ENCODE results near the gene NOLC1.

DNA sequence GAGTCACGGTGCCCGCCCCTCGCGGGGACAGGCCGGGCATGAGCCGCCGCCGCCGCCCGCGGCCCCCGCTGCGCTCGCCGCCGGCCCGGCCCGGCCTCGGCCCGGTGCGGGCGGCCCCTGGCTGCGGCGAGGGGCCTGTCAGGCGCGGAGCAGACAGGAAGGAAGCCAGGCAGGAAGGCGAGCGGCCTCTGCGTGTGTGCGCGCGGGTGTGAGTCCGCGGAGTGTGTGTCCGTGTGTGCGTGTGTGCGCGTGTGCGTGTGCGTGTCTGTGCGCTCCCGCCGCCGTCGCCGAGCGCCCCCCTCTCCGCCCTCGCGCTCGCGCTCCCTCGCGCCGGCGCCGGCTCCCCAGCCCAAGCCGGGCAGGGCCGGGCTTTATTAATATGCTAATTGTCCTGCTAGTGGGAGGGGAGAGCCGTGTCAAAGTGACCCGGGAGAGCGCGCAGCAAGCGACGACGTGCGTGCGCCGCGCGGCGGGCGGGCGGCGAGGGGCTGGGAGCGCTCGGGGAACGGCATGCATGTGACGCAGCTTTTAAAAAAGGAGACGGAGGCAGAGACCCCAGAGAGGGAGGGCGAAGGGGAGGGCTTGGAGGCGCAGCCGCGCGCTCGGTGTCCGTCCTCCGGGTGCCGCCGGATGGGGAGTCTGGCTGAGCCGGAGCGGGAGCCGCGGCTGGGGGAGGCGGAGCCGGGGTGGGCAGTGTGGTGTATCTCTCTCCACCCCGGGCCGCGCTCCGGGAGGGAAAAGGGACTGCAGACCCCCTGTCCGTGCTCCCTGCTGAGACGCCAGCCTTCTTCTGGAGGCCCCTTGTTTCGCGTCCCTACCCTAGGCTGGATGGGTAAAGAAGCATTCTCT lies 31.8 kb upstream of the NOLC1 start, which contains the start of gene LDB1:
- TF ChIP-seq POLR2A (IDR thresholded peaks at IDR 0.05; ENCODE audit: low read depth, low read length) (peak; percentile 69; the same call in 1 of the 2 replicates), TAF1 (IDR thresholded peaks at IDR 0.05; ENCODE audit: borderline replicate concordance, low read depth, low read length) (no peak; the same call in 1 of the 2 replicates)
